Activated naive CD4-positive, alpha-beta T cell treated with anti-CD3 and anti-CD28 coated beads, Interleukin-2, amount 50 U/mL, for 16 hours (primary cell): Measurements from ENCODE around the gene GRK1.

ENCODE experiments used
- DNase-seq: peaks from one replicate; pipeline ENCODE4 v3.0.0-alpha.2; 2020

GRK1 gene

GRCh38 chr13:113783200-113783881 is 116.3 kb downstream of the GRK1 start:
- no peak for DNase-seq

- DNase-seq, result no peak
These were observed 117.1 kb downstream of the GRK1 start for GRCh38 chr13:113783966-113784644.

GRCh38 chr13:113784645-113785024 is 117.6 kb downstream of the GRK1 start:
- DNase-seq, result no peak

GRCh38 chr13:113785051-113786010 is 118.3 kb downstream of the GRK1 start:
- no peak for DNase-seq

- DNase-seq, result no peak
These were observed 119.3 kb downstream of the GRK1 start for GRCh38 chr13:113786262-113786841.
